ENCODE measurements around the gene PAK1IP1.
"Not testable (repeated sequence)": the region's sequence is repeated elsewhere in the genome, so short reads cannot be mapped to it uniquely, and the experiment has no call there.

PAK1IP1 gene

GRCh38 chr6:10692965-10693538 is 1.7 kb upstream of the PAK1IP1 start:
- no peak for DNase-seq

DNA sequence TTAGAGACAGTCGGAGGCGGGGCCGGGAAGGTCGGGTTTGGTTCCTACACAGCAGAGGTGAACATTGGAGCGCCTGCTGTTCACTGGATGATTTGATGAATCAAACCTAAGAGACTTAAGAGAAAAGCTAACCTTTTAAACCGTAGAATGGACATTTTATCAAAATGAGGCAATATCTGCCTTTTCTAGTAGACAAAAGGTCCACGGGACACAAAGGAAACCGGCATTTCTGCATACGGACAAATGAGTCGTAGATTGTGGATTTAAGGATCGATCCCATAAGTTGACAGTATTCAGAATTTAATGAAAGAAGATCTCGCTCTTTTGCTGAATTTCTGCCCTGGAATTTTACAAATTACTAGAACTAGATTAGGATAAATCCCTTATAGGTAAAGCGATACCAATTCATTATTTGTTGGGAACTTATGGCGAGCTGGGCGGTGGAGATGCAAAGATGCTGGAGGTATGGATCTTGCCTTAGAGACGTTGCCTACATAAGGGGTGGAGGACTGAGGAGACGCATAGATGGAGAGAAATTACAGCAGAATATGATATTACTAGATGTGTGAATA is 400 bp downstream of the PAK1IP1 start:
- no peak for DNase-seq

DNA sequence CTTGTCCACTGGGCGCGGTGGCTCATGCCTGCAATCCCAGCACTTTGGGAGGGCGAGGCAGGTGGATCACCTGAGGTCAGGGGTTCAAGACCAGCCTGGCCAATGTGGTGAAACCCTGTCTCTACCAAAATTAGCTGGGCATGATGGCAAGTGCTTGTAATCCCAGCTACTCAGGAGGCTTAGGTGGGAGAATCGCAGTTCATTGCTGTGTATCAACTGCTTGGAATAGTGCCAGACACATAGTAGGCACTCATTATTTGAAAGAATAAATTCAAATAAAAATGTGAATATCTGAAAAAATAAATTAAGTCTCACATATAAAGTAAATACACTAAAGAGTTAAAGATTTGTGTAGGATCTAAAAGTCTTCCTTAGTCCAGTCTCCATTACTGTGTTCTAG is 1.9 kb downstream of the PAK1IP1 start:
- DNase-seq, result no peak

- DNase-seq, result no peak
These were observed 19.2 kb downstream of the PAK1IP1 start for GRCh38 chr6:10713962-10714361.

- peak; percentile 38 for DNase-seq
These were observed 24.7 kb downstream of the PAK1IP1 start for GRCh38 chr6:10719296-10719963.

GRCh38 chr6:10719964-10720264 is 25.1 kb downstream of the PAK1IP1 start:
- no peak for DNase-seq

GRCh38 chr6:10720265-10720959 is 25.6 kb downstream of the PAK1IP1 start:
- DNase-seq, result peak; percentile 22

DNA sequence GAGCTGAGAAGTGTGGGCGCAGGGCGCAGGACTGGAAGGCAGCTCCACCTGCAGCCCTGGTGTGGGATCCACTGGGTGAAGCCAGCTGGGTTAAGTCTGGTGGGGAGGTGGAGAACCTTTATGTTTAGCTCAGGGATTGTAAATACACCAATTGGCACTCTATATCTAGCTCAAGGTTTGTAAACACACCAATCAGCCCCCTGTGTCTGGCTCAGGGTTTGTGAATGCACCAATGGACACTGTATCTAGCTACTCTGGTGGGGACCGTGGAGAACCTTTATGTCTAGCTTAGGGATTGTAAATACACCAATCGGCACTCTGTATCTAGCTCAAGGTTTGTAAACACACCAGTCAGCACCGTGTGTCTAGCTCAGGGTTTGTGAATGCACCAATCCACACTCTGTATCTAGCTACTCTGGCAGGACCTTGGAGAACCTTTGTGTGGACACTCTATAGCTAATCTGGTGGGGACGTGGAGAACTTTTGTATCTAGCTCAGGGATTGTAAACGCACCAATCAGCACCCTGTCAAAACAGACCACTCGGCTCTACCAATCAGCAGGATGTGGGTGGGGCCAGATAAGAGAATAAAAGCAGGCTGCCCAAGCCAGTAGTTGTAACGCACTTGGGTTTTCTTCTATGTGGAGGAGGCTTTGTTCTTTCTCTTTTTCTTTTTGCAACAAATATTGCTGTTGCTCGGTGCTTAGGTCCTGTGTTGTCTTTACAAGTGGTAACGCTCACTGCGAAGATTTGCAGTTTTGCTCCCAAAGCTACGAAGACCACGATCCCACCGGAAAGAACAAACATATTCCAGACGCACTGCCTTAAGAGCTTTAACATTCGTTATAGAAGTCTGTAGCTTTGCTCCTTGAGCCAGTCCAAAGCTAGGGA is 26.4 kb downstream of the PAK1IP1 start:
- DNase-seq, result not testable (repeated sequence)

DNA sequence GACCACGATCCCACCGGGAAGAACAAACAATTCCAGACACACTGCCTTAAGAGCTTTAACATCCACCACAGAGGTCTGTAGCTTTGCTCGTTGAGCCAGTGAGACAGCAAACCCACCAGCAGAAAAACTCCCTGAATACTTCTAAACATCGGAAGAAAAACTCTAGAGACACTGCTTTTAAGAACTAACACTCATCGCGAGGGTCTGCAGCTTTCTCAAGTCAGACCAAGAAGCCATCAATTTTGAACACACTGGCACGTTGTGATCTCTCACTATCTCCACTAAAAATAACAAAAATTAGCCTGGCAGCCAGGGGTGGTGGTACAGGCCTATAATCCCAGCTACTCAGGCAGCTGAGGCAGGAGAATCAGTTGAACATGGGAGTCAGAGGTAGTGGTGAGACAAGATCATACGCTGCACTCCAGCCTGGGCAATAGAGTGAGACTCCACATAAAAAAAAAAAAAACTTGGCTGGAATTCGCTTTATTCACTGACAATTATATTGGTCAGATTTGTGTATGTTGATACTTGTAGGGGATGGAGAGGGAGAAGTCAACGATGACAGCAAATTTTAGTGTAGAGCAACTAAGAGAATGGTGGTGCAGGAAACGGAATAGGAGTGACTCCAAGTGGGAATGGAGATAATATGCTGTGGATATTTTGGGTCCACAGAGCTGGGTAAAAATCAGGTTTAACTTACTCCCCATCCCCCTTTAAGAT is 27.2 kb downstream of the PAK1IP1 start:
- DNase-seq, result no peak

- DNase-seq, result no peak
These were observed 27.7 kb downstream of the PAK1IP1 start for GRCh38 chr6:10722570-10722819.

- peak; percentile 97 for DNase-seq
These were observed 28.2 kb downstream of the PAK1IP1 start, which contains the start of gene TMEM14C for GRCh38 chr6:10722820-10723566. TSS of gene TMEM14C (plus strand) at chr6:10723070. CDS start at chr6:10724614, 1,544 bp downstream.

- peak; percentile 20 for DNase-seq
These were observed 28.8 kb downstream of the PAK1IP1 start for GRCh38 chr6:10723567-10723881.

DNA sequence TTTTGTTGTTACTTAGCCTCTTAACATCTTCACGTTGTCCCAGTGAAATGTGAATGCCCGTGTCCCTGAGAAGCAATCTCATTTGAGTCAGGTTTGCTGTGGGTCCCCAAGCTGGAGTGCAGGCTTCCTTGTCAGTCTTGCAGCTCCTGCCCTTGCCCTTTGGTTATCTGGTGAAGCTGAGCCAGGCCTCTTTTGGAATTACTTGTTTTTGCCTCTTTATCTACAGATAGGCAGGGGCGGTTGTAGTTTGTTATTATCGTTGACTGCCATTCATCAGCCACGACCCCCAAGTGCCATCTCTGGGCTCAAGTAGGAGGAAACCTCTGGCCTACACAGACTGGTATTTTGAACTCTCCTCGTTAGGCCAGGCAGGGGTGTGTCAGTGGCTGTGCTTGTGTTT is 30.3 kb downstream of the PAK1IP1 start:
- no peak for DNase-seq

- DNase-seq, result no peak
These were observed 30.9 kb downstream of the PAK1IP1 start for GRCh38 chr6:10725716-10726115.

DNA sequence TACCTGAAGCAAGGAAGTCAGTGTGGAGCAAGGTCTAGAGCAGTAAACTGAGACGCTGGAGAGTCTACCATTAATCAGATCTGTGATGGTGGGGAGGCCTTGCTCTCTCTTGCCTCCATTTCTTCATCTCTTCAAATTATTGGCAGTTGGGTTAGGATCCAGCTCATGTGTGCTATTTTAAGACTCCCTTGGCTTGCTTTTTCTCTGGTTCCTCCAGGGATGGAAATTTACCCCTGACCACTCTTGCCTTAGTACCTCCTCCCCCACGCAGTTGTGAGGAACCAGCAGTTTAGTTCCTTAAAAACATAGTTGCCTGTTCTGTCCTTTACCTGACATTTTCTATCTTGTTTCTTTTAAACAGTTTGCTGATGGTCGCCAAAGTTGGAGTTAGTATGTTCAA is 35.5 kb downstream of the PAK1IP1 start:
- DNase-seq, result no peak

- DNase-seq, result peak; percentile 63
These were observed 38.5 kb downstream of the PAK1IP1 start for GRCh38 chr6:10733151-10733715.

- no peak for DNase-seq
These were observed 39.1 kb downstream of the PAK1IP1 start for GRCh38 chr6:10733863-10734262.

DNA sequence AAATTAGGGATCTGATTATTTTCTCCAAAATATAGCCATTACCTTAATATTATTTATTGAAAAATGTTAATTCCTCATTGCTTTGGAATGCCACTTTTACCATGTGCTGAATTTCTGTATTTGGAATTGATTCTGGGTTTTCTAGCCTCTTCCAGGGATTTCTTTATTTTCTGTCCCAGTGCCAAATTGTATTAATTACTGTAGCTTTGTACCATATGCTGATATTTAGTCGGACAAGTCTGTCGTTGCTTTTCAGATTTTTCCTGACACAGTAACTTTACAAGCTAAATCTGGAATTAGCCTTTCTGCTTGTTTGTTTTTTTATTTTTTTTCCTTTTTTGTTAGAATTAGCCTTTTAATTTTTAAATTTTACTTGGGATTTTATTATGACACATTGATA is 42.0 kb downstream of the PAK1IP1 start:
- no peak for DNase-seq

DNA sequence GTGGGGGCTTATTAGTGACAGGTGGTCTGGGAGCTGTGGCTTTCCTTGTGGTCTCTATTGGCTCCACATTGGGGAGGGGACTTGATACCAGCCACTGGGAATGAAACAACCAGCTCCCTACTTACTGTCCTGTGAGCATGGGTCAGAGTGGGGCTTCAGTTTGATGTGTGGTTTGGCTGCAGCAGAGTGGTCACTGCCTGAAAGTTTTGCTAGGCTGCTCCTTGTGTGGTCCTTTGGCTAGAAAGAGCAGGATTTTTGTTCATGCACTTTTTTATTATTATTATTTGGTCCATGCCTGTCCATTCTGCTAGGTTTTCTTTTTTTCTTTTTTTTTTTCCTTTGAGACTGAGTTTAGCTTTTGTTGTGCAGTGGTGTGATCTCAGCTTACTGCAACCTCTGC is 45.3 kb downstream of the PAK1IP1 start:
- DNase-seq, result no peak

DNA sequence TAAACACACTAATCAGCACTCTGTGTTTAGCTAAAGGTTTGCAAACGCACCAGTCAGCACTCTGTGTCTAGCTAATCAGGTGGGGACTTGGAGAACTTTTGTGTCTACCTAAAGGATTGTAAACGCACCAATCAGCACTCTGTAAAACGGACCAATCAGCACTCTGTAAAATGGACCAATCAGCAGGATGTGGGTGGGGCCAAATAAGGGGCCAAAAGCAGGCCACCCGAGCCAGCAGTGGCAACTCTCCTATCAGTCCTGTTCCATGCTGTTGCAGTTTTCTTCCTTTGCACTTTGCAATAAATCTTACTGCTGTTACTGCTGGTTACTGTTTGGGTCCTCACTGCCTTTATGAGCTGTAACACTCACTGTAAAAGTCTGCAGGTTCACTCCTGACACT is 46.9 kb downstream of the PAK1IP1 start:
- not testable (repeated sequence) for DNase-seq

DNA sequence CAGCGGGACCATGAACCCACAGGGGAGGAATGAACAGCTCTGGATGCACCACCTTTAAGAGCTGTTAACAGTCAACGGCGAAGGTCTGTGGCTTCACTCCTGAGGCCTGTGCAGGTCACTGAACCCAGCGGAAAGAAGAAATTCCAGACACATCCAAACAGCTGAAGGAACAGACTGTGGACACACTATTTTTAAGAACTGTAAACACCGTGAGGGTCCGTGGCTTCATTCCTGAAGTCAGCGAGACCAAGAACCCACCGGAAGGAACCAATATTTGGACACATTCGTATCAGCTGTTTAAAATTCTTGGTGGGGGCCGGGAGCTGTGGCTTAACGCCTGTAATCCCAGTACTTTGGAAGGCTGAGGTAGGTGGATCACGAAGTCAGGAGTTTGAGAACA is 47.5 kb downstream of the PAK1IP1 start:
- DNase-seq, result no peak

All from fibroblast of skin of scalp (primary cell).